Measurements from ENCODE around the gene ZNG1A.
"Not testable (repeated sequence)": the region's sequence is repeated elsewhere in the genome, so short reads cannot be mapped to it uniquely, and the experiment has no call there.

GRCh38 chr9:86697-87096 lies 92.2 kb downstream of the ZNG1A start:
- TF ChIP-seq, protein P1, sequence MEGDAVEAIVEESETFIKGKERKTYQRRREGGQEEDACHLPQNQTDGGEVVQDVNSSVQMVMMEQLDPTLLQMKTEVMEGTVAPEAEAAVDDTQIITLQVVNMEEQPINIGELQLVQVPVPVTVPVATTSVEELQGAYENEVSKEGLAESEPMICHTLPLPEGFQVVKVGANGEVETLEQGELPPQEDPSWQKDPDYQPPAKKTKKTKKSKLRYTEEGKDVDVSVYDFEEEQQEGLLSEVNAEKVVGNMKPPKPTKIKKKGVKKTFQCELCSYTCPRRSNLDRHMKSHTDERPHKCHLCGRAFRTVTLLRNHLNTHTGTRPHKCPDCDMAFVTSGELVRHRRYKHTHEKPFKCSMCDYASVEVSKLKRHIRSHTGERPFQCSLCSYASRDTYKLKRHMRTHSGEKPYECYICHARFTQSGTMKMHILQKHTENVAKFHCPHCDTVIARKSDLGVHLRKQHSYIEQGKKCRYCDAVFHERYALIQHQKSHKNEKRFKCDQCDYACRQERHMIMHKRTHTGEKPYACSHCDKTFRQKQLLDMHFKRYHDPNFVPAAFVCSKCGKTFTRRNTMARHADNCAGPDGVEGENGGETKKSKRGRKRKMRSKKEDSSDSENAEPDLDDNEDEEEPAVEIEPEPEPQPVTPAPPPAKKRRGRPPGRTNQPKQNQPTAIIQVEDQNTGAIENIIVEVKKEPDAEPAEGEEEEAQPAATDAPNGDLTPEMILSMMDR (IDR thresholded peaks at IDR 0.05 in 8 of 11, conservative IDR thresholded peaks at IDR 0.05 in 3 of 11): not testable (repeated sequence)
- TF ChIP-seq POLR2A (IDR thresholded peaks at IDR 0.05): not testable (repeated sequence)
